GM12865 (cell line): ENCODE data around the gene GBP3.

Experiments
- DNase-seq: peaks from one replicate; pipeline ENCODE4 v3.0.0; 2010; ENCODE audit warnings: low read depth
- H3K4me3 ChIP-seq: 2 replicates; pipeline ENCODE4 v1.5.1; 2011; ENCODE audit warnings: mild to moderate bottlenecking, low read depth, low read length, control low read depth
- CTCF ChIP-seq: IDR thresholded peaks from 2 replicates; pipeline ENCODE4 v1.5.1; 2011; ENCODE audit warnings: low read length, control low read depth, low read depth, inconsistent platforms; ENCODE audit not compliant: insufficient read depth; ENCODE audit errors: missing control alignments

GBP3 gene

GRCh38 chr1:89044970-89045721 is 22.5 kb upstream of the GBP3 start:
- H3K4me3 ChIP-seq = no peak overlapping the region
- no peak for TF ChIP-seq CTCF
- DNase-seq = no peak

- no peak for DNase-seq
- no peak overlapping the region for H3K4me3 ChIP-seq
- no peak for TF ChIP-seq CTCF
Measured at GRCh38 chr1:89043940-89044339, 21.3 kb upstream of the GBP3 start.

GRCh38 chr1:89042491-89042890 is 19.8 kb upstream of the GBP3 start:
- DNase-seq = no peak
- TF ChIP-seq CTCF = no peak
- no peak overlapping the region for H3K4me3 ChIP-seq

- TF ChIP-seq CTCF = no peak
- H3K4me3 ChIP-seq = no peak overlapping the region
- DNase-seq = no peak
Measured at GRCh38 chr1:89041721-89042120, 19.1 kb upstream of the GBP3 start.

- peak; percentile 83 for DNase-seq
- H3K4me3 ChIP-seq = no peak overlapping the region
- no peak for TF ChIP-seq CTCF
Measured at GRCh38 chr1:89041119-89041641, 18.5 kb upstream of the GBP3 start.

GRCh38 chr1:89040315-89040626 is 17.6 kb upstream of the GBP3 start:
- DNase-seq = no peak
- H3K4me3 ChIP-seq = no peak overlapping the region
- TF ChIP-seq CTCF = no peak

- TF ChIP-seq CTCF = no peak
- DNase-seq = peak; percentile 42
- no peak overlapping the region for H3K4me3 ChIP-seq
Measured at GRCh38 chr1:89037186-89037585, 14.5 kb upstream of the GBP3 start.
